ENCODE data around the gene LDAH.

GRCh38 chr2:20650393-20650876 lies 172.5 kb downstream of the LDAH start:
- TF ChIP-seq FOXM1 (IDR thresholded peaks at IDR 0.05; ENCODE audit: borderline replicate concordance) = no peak
- TF ChIP-seq SP1 (IDR thresholded peaks at IDR 0.05) = no peak
- TF ChIP-seq PKNOX1 (IDR thresholded peaks at IDR 0.05) = no peak
- TF ChIP-seq FOXA1 (IDR thresholded peaks at IDR 0.05) = no peak
- no peak for TF ChIP-seq LEF1 (IDR thresholded peaks at IDR 0.05; ENCODE audit: borderline replicate concordance)
- TF ChIP-seq ELF4 (IDR thresholded peaks at IDR 0.05) = no peak
- no peak for TF ChIP-seq SUZ12 (IDR thresholded peaks at IDR 0.05)
- TF ChIP-seq HDGF (IDR thresholded peaks at IDR 0.05; ENCODE audit: borderline replicate concordance) = no peak
- TF ChIP-seq ZNF384 (IDR thresholded peaks at IDR 0.05) = no peak
- TF ChIP-seq NFRKB (IDR thresholded peaks at IDR 0.05) = no peak
- no peak for TF ChIP-seq L3MBTL2 (conservative IDR thresholded peaks at IDR 0.05)
- no peak for TF ChIP-seq BHLHE40 (IDR thresholded peaks at IDR 0.05; ENCODE audit: borderline replicate concordance)
- no peak for TF ChIP-seq FOXK2 (IDR thresholded peaks at IDR 0.05)
- TF ChIP-seq TARDBP (IDR thresholded peaks at IDR 0.05) = no peak

Data from HEK293T (cell line).